Endometrial microvascular endothelial cells (primary cell): ENCODE data around the gene TASL. TPM values are rescaled to one million over a fixed set of nuclear protein-coding genes. Genes with fewer than 3 reads are reported as not detected.

Source experiments
- total RNA-seq: library from RNA; depleted of rRNA; stranded (reverse); fragments of >200 nt; gene quantifications from one replicate; pipeline ENCODE4 v1.2.3, GENCODE V29; 2015; ENCODE audit errors: inconsistent ontology term

Gene TASL
- total RNA-seq, 1 donor from 2014 or later = not detected

Other genes starting within 250 kb of the TASL start
- gene GK, start 75.7 kb upstream of the TASL start, total RNA-seq = 5.2 TPM